Smooth muscle cell (in vitro differentiated cells): ENCODE data around the gene MCF2L2. TPM values are rescaled to one million over a fixed set of nuclear protein-coding genes. Genes with fewer than 3 reads are reported as not detected.

Source experiments
- DNase-seq: peaks from one replicate; lab custom pipeline; 2025; ENCODE audit not compliant: unreplicated experiment; lab: John Stamatoyannopoulos, UW
- H2AFZ ChIP-seq: fragments of 200-600 bp; sonication (generic); 2 replicates; pipeline ENCODE4 v1.6.0; 2016; ENCODE audit warnings: antibody characterized with exemption, low read depth, mild to moderate bottlenecking
- H3F3A ChIP-seq: fragments of 200-600 bp; sonication (generic); 2 replicates; pipeline ENCODE4 v1.6.0; 2017; ENCODE audit warnings: antibody characterized with exemption, low read depth
- H3K27ac ChIP-seq: fragments of 200-600 bp; sonication (generic); 2 replicates; pipeline ENCODE4 v1.5.1; 2016; ENCODE audit warnings: low read depth, mild to moderate bottlenecking
- H3K27me3 ChIP-seq: fragments of 200-600 bp; sonication (generic); 2 replicates; pipeline ENCODE4 v1.6.1; 2016; ENCODE audit warnings: low read depth, mild to moderate bottlenecking
- H3K36me3 ChIP-seq: fragments of 200-600 bp; sonication (generic); 2 replicates; pipeline ENCODE4 v1.5.1; 2016; ENCODE audit warnings: low read depth
- H3K4me1 ChIP-seq: fragments of 200-600 bp; sonication (generic); 2 replicates; pipeline ENCODE4 v1.5.1; 2016; ENCODE audit warnings: low read depth
- H3K4me2 ChIP-seq: fragments of 200-600 bp; sonication (generic); 2 replicates; pipeline ENCODE4 v1.6.0; 2016; ENCODE audit warnings: mild to moderate bottlenecking
- H3K4me3 ChIP-seq: fragments of 200-600 bp; sonication (generic); 2 replicates; pipeline ENCODE4 v1.5.1; 2016; ENCODE audit warnings: mild to moderate bottlenecking
- H3K79me2 ChIP-seq: fragments of 200-600 bp; sonication (generic); 2 replicates; pipeline ENCODE4 v1.6.0; 2016; ENCODE audit warnings: low read depth, mild to moderate bottlenecking
- H3K9ac ChIP-seq: fragments of 200-600 bp; sonication (generic); 2 replicates; pipeline ENCODE4 v1.6.0; 2016; ENCODE audit warnings: low read depth
- H3K9me3 ChIP-seq: fragments of 200-600 bp; sonication (generic); replicated peaks from 2 replicates; pipeline ENCODE4 v1.5.1; 2016; ENCODE audit warnings: low read depth
- H4K20me1 ChIP-seq: fragments of 200-600 bp; sonication (generic); 2 replicates; pipeline ENCODE4 v1.6.0; 2016; ENCODE audit warnings: low read depth
- WGBS: methylation state at CpG from one replicate; pipeline ENCODE4 v1.1.7; 2016; ENCODE audit warnings: low lambda C conversion rate; 5-methylcytosine and 5-hydroxymethylcytosine counted together
- polyA plus RNA-seq: library from polyadenylated mRNA; unstranded; fragments of >200 nt; fragmentation: Nextera tagmentation; extraction: Ambion mirVana; gene quantifications from 2 replicates; pipeline ENCODE4 v1.2.1, GENCODE V29; 2016
- total RNA-seq: library from RNA; depleted of rRNA; stranded (reverse); fragments of >200 nt; gene quantifications from 2 replicates; pipeline ENCODE4 v1.2.3, GENCODE V29; 2014
- TF ChIP-seq, protein P1 (sequence below): fragments of 200-600 bp; sonication (generic); IDR thresholded peaks from 2 replicates; pipeline ENCODE4 v1.5.1; 2017; ENCODE audit warnings: borderline replicate concordance, mild to moderate bottlenecking, antibody characterized with exemption; ENCODE audit not compliant: insufficient read depth, poor library complexity, severe bottlenecking

Gene MCF2L2
- total and polyA plus RNA-seq, 2 experiments from 2014 or later = 0.09 TPM; not detected in 1

GRCh38 chr3:183244981-183245476 is 183.4 kb downstream of the MCF2L2 start:
- no peak overlapping the region for H3K4me2 ChIP-seq
- no peaks in the 10 kb centered on the region for H3K9me3 ChIP-seq
- H3K4me1 ChIP-seq = no peaks in the 10 kb centered on the region
- H4K20me1 ChIP-seq = no peaks in the 10 kb centered on the region
- no peak overlapping the region for H3K9ac ChIP-seq
- no peaks in the 10 kb centered on the region for H3F3A ChIP-seq
- no peak overlapping the region for H3K4me3 ChIP-seq
- H2AFZ ChIP-seq = no peak overlapping the region
- H3K27me3 ChIP-seq = no peaks in the 10 kb centered on the region
- H3K79me2 ChIP-seq = no peaks in the 10 kb centered on the region
- TF ChIP-seq, protein P1, sequence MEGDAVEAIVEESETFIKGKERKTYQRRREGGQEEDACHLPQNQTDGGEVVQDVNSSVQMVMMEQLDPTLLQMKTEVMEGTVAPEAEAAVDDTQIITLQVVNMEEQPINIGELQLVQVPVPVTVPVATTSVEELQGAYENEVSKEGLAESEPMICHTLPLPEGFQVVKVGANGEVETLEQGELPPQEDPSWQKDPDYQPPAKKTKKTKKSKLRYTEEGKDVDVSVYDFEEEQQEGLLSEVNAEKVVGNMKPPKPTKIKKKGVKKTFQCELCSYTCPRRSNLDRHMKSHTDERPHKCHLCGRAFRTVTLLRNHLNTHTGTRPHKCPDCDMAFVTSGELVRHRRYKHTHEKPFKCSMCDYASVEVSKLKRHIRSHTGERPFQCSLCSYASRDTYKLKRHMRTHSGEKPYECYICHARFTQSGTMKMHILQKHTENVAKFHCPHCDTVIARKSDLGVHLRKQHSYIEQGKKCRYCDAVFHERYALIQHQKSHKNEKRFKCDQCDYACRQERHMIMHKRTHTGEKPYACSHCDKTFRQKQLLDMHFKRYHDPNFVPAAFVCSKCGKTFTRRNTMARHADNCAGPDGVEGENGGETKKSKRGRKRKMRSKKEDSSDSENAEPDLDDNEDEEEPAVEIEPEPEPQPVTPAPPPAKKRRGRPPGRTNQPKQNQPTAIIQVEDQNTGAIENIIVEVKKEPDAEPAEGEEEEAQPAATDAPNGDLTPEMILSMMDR = no peak
- no peak for DNase-seq
- H3K27ac ChIP-seq = no peak overlapping the region
- no peaks in the 10 kb centered on the region for H3K36me3 ChIP-seq

DNA sequence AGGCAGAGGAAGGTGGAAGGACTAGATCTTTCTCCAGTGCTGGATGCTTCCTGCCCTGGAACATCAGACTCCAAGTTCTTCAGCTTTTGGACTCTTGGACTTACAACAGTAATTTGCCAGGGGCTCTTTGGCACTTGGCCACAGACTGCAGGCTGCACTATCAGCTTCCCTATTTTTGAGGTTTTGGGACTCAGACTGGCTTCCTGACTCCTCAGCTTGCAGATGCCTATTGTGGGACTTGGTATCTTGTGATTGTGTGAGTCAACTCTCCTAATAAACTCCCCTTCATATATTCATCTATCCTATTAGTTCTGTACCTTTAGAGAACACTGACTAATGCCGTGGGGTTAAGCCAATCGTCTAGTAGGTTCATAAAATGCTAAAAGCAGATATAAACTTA is 184.2 kb downstream of the MCF2L2 start:
- Histone ChIP-seq H4K20me1 (no peaks in the 10 kb centered on the region), H3K4me2 (no peak overlapping the region), H3K9me3 (no peaks in the 10 kb centered on the region), H3K36me3 (no peaks in the 10 kb centered on the region), H3K27me3 (no peaks in the 10 kb centered on the region), H3K79me2 (no peaks in the 10 kb centered on the region), H3K4me3 (no peak overlapping the region), H3F3A (no peaks in the 10 kb centered on the region), H3K9ac (no peak overlapping the region), H3K4me1 (no peaks in the 10 kb centered on the region), H2AFZ (no peak overlapping the region), H3K27ac (no peak overlapping the region)
- WGBS = 73% methylated on average over 2 of the region's 2 CpGs
- no peak for DNase-seq
- TF ChIP-seq, protein P1 = no peak

- H3K27me3 ChIP-seq = no peaks in the 10 kb centered on the region
- H3K79me2 ChIP-seq = no peaks in the 10 kb centered on the region
- no peak overlapping the region for H3K9ac ChIP-seq
- H2AFZ ChIP-seq = no peak overlapping the region
- no peaks in the 10 kb centered on the region for H3K9me3 ChIP-seq
- TF ChIP-seq, protein P1 = no peak
- 75% methylated on average over 1 of the region's 1 CpG for WGBS
- no peaks in the 10 kb centered on the region for H4K20me1 ChIP-seq
- H3K4me2 ChIP-seq = no peak overlapping the region
- H3K36me3 ChIP-seq = no peaks in the 10 kb centered on the region
- H3K4me1 ChIP-seq = no peaks in the 10 kb centered on the region
- no peak overlapping the region for H3K27ac ChIP-seq
- DNase-seq = no peak
- H3K4me3 ChIP-seq = no peak overlapping the region
- H3F3A ChIP-seq = no peaks in the 10 kb centered on the region
Measured at GRCh38 chr3:183242431-183242830, 186.0 kb downstream of the MCF2L2 start.

GRCh38 chr3:183239046-183239445 is 189.4 kb downstream of the MCF2L2 start:
- TF ChIP-seq, protein P1 = no peak
- Histone ChIP-seq H2AFZ (no peak overlapping the region), H3K4me2 (no peak overlapping the region), H3K4me1 (no peaks in the 10 kb centered on the region), H3K27ac (no peak overlapping the region), H3K4me3 (no peak overlapping the region), H4K20me1 (no peaks in the 10 kb centered on the region), H3K36me3 (no peaks in the 10 kb centered on the region), H3K27me3 (no peaks in the 10 kb centered on the region), H3K79me2 (no peaks in the 10 kb centered on the region), H3F3A (no peaks in the 10 kb centered on the region), H3K9ac (no peak overlapping the region), H3K9me3 (no peaks in the 10 kb centered on the region)
- DNase-seq = no peak
- WGBS = 67% methylated on average over 5 of the region's 5 CpGs
